ENCODE data around the gene GMPPA.

GMPPA gene

DNA sequence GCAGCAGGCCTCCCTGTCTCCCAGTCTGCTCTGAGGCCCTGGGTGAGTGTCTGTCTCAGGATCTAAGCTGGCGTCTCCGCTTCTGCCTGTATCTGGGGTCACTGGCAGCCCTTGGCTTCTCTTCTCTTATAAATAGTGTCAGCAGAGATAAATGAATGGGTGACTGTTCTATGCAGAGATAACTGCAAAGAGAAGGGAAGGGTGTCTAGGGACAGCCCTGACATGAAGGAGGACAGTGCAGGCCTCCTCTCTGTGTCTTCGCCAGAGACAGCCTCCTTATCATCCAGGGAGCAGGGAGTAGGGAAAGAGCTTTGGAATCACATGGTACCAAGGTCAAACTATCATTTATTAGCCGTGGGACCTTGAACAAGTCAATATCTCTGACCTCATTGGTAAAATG, 28.3 kb upstream of the GMPPA start:
- H3K27ac ChIP-seq: no peak overlapping the region
- no peak for TF ChIP-seq CTCF (conservative IDR thresholded peaks at IDR 0.05)

GRCh38 chr2:219471476-219472371, 27.0 kb upstream of the GMPPA start:
- no peak for TF ChIP-seq CTCF (conservative IDR thresholded peaks at IDR 0.05)
- H3K27ac ChIP-seq: no peak overlapping the region

- TF ChIP-seq CTCF (conservative IDR thresholded peaks at IDR 0.05): no peak
- no peak overlapping the region for H3K27ac ChIP-seq
Observed at GRCh38 chr2:219472629-219473187, 26.0 kb upstream of the GMPPA start.

DNA sequence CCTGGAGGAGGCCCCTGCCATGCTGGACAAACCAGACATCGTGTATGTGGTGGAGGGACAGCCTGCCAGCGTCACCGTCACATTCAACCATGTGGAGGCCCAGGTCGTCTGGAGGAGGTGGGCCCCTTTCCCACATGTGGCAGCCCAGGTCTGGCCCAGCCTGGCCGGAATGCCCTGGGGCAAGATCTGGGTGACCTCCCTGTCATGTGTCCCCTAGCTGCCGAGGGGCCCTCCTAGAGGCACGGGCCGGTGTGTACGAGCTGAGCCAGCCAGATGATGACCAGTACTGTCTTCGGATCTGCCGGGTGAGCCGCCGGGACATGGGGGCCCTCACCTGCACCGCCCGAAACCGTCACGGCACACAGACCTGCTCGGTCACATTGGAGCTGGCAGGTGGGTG, 25.2 kb upstream of the GMPPA start:
- no peak overlapping the region for H3K27ac ChIP-seq
- no peak for TF ChIP-seq CTCF (conservative IDR thresholded peaks at IDR 0.05)

DNA sequence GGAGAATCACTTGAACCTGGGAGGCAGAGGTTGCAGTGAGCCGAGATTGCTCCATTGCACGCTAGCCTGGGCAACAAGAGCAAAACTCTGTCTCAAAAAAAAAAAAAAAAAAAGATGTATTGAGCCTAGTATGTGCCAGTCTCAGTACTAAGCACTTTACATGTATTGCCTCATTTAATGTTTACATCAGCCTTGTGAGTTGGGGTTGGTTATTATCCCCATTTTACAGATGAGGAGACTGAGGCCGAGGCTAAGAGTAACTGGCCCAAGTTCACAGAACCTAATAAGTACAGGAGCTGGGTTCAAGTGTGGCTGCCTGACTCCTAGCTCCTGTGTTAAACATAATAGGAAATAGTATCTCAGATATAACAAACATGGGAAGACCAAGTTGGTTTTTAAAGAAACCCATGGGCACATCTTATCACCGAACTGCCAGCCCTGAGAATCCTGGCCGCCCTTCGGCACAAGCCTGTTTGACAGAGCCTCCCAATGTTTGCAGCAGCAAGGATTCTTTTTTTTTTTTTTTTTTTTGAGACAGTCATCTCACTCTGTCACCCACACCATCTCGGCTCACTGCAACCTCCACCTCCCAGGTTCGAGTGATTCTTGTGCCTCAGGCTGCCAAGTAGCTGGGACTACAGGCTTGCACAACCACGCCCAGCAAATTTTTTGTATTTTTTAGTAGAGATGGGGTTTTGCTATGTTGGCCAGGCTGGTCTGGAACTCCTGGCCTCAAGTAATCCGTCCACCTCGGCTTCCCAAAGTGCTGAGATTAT, 24.2 kb upstream of the GMPPA start:
- TF ChIP-seq CTCF (conservative IDR thresholded peaks at IDR 0.05): no peak
- no peak overlapping the region for H3K27ac ChIP-seq

DNA sequence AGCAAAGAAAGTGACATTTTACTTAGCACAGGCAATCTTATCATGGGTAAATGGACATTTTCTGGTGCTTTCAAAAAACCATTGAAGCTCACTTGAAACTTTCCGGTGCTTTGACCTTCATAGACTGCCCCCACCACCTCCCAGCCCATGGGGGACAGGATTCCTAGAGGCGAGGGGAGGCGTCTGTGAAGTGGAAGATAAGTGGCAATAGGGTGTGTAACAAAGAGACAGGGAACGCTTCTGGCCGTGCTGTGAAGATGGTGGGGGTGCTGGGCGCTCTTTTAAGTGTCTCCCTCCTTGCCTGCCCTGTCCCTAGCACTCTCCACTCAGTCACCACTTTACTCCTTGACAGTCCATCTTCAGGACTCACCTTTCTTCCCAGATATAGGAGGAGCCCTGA, 23.4 kb upstream of the GMPPA start:
- no peak overlapping the region for H3K27ac ChIP-seq
- no peak for TF ChIP-seq CTCF (conservative IDR thresholded peaks at IDR 0.05)
